Limb (tissue), 2 donors: Measurements from ENCODE around the gene IGSF22.

ENCODE experiments used
- DNase-seq, 2 donors: peaks; one replicate each; pipeline ENCODE4 v3.0.0-alpha.2; 2016; ENCODE audit errors: extremely low spot score in 2 of 2

Gene IGSF22

DNA sequence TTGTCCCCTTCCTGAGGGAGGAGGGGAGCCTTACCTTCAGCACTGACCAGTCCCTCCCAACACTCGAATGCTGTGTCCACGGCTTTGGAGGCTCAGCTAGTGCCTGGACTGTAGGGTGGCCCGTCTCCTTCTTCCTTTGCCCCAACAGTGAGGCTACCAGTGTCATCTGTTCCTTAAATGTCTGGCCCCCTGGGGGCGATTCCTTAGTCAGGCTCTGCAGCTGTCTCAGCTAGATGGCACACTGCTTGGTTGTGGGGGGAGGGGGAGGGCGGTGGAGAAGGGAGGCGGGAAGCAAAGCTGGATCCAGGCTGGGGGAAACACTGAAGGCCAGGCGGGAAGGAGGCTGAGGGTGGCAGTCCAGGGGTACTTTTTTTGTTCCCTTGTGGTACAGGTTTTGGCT, at the start of gene IGSF22:
Gene IGSF22 (minus strand): TSS at position 149 of the 400 bp plus-strand sequence. CDS start 1,952 bp downstream, outside the sequence.
- DNase-seq, result no peak

DNA sequence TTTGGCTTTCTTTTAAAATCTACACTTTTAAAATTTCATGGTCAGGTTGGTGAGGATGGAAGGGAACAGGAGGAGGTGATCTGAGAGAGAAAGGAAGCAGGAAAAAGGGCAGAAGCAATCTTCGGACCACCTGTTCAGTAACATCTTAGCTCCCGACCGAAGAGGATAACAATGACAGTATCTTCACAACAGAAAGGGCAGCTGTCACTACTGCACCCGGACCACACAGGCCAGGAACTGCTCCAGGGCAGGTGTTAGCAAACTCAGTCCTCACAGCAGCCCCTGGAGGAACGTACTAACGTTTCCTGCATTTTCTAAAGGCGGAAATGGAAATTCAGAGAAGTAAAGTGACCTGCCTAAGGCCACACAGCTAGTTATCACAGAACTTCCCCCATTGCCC, 48.8 kb upstream of the IGSF22 start:
- DNase-seq, result no peak

DNA sequence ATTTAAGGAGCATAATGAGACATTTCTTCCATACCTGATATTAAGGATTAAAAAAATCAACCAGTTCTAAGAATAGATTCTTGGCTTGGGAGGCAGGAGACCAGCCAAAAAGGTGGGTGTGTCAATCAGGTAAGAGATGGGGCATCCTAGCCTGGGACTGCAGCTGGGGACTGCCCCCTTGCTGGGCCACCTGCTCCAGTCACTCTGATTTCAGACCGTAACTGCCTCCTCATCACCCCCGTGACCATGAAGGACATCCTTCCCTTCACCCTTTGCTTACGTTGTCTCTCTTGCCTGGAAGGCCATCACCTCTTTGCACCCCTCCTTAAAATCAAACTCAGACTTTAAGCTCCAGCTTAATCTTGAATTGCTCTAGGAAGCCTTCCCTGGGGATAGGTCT, 47.7 kb upstream of the IGSF22 start:
- DNase-seq, result no peak

DNA sequence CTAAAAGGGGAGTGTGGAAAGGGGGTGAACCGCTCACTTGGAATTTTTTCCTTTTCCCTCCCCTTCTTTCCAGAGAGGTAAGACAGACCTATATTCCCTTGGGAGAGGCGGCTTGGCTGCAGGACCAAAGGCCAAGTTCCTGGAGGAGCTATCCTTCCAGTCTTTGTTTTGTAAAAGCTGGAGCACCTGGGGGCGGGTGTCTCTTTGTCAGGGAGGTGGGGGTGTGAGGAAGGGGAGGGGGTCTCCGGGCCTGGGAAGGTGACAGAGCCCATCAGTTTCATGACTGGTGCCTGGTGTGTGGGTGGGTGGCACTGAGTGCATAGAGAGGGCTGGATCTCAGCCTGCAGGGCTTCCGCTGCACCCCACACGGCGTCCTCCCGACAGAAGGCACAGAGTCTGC, 47.1 kb upstream of the IGSF22 start:
- DNase-seq, result no peak

DNA sequence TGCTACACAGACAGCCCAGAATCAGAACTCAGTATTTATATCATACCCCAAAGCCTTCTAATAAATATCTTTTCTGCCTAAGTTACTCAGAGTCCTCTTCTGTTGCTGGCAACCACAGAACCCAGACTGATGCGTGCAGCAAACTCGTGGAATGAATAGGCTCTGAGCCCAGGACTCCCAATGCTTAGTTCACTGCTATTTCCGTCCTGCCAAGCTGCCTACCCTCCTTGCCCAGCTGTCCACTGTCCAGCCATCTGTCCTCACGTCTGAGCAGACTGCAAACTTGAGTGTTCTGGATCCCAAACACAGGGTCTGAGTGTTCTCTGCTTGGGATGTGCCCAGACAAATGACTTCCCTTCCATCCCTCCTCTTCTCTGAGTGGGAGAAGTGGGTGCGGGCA, 46.2 kb upstream of the IGSF22 start:
- no peak for DNase-seq

DNA sequence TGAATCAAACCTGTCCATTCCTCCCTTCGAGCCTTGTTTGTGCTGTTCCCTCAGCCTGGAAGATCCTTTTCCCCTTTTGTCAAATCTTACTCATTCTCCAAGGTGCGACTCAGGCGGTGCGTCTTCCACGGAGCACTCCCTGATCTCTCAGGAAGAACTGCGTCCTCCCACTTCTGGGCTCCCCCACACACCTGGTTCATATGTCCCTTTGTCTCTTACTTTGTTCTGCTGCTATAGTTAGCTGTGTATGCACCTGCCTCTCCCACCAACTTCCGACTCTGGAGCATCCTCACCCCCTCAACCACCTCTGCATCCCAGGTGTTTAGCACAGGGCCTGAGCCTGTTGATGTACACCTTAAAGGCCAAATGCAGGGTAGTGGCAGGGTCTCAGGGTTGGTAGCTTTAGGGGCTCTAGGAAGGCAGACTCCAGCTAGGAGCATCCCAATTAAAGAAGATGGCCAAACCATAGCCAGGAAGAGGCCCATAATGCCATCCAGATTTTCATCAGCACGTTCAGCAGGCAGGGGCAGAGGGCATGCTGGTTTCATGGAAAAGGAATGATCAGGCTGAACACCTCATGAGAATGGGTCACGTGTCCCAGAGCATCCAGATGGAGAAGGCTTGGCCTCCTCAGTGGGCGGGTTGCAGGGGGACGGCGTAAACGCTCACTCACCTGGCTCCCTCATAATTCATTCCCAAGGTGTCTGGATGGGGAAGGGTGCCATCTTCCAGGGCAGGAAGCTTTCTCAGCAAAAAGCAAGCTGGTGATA, 45.5 kb upstream of the IGSF22 start:
- no peak for DNase-seq

DNA sequence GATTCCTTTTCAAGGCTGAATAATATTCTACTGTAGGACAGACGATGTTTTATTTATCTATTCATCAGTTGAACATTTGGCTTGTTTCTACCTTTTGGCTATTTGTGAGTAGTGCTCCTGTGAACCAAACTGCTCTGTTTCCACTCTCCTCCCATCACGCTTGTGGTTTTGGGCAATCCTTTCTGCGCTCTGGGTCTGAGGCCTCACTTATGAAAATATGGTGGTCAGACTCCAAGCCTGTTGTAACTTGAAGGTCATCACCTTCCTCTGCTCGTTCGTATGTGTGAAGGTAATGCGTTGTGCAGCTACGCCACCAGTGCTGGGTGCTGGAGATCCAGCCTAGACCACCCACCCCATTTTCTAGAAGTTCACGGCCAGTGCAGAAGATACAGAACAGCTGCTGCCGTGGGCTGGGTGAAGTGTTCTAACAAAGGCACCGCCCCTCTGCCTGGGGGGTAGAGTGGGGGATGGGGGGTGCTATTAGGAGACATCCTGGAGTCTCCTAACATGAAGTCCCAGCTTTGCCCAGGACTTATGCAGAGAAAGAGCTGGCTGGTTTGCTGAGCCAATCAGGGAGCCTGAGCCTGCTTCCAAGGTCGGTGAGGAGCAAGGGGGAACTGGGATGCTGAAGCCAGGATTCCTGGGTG, 44.6 kb upstream of the IGSF22 start:
- no peak for DNase-seq

DNA sequence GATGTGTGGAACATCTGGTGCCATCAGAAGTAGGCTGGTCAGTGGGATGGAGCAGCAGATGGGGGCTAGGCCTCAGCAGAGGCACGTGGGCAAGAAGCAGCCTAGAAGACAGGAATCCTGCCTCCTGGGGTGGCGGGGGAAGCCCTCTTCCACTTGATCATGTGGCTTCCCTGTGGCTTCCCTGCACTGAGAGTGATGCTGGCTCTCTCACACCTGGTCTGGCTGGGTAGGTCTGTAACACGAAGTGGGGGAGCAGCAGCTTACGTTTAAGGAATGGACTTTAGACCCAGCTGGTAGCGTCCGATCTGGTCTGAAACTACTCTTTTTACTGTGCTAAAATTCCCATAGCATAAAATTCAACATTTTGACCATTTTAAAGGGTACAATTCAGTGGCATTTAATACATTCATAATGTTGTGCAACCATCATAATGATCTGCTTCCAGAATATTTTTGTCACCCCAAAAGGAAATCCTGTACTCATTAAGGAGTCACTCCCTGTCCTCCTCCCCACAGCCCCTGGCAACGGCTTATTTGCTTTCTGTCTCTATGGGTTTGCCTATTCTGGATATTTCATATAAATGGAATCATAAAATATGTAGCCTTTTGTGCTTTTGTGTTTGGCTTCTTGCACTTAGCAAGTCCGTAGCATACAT, 43.9 kb upstream of the IGSF22 start:
- no peak for DNase-seq

DNA sequence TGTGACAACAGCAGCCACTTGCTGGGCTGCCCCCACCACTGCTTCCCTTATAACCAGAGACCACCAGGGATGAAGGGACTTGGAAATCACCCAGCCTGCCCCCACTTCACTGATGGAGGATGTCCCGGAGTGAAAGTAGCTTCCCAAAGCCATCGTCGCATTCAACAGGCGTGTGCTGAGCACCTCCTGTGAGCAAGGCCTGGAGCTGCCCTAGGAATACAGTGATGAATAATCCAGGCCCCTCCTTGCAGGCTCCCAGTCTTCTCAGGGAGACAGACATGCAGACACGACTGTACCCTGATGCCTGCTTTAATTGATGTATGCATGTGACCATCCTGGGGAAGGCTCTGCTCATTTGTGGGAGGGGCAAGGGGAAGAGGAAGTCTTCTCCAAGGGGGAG, 43.0 kb upstream of the IGSF22 start:
- no peak for DNase-seq

DNA sequence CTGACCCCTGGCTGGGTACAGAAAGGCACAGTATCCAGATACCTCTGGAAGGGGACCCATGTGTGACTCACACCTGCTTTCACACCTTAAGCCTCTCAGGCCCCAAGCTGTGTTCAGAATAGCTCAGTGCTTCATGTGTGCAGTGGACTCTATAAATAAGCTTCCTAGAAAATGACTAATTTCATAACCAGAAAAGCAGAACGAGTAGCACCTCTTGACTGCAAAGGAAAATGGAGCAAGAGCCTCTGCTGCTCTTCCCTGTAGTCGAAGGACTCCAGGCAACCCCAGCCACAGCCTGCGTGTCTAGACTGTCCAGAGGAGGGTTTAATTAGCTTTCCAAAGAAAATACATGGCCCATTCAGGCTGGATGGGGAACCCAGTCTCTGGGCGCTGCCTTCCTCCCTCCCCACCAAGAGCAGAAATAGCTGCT, 42.5 kb upstream of the IGSF22 start:
- no peak for DNase-seq

DNA sequence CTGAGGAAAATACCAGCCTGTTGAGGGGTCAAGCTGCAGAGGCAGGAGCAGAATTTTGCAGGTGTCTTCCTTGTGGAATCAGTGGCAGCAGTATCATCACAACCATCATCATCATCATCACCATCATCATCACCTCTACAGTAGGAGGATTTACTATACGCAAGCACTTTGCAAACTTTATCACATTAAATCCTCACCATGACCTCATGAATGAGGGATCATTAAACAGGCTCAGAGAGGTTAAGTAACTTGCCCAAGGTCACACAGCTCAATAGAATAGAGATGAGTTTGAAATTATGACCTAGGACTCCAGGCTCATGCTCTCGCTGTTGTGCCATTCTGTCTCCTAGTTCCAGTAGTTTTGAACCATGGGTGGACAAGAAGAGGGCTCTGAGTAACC, 40.0 kb upstream of the IGSF22 start:
- no peak for DNase-seq

DNA sequence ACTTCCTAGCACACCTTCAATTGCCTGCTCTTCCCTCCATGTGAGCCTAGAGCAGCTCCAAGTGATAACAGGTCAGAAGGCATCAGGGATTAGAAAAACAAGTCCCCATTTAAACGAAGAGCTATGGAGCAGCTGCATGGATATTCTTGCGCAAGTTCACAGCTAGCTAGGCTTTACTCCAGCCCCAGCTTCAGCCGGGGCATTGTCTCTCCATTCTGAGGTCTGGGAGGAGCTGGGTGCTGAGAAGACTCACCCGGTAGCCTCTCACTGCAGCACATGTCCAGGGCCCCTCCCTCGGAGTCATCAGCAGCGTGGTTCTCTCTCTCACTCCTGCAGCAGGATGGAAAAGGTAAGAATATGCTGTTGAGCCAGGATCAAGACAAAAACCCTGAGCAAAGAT, 39.6 kb upstream of the IGSF22 start:
- DNase-seq, result no peak

DNA sequence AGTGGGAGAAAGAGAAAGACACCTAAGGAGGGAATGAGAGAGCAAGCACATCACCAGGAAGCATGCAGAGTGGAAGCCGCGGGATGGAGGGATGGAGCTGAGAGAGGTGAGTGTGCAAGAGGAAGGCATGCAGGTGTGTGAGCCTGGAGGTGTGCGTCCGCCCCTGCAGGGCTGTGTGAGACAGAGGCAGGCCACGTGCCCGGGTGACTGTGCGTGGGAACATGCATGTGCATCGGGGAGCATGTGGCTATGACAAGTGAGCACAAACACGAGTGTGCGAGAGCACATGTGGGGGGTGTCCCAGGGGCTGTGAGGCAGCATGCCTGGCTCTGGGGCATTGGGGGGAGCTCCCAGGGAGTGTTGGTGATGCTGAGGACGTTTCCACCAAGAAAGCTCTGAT, 35.8 kb upstream of the IGSF22 start:
- DNase-seq, result no peak

DNA sequence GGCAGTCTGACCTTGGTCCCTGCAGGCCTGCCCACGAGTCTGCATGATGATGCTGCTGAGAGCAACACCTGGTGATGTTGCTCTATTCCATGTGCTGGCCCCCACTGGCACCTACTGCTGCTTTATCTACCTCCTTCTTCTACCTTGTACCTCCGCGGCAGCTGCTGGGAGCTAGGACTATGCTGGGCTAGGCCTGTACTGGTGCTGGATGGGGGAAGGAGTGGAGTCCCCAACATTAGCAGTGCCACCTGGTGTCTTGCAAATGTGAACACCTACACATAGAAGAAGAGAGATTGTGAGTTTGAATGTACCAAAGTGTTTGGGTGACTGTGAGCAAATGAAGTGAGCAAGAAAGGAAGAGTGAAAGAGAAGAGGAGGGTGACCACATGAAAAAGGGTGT, 35.2 kb upstream of the IGSF22 start:
- no peak for DNase-seq

DNA sequence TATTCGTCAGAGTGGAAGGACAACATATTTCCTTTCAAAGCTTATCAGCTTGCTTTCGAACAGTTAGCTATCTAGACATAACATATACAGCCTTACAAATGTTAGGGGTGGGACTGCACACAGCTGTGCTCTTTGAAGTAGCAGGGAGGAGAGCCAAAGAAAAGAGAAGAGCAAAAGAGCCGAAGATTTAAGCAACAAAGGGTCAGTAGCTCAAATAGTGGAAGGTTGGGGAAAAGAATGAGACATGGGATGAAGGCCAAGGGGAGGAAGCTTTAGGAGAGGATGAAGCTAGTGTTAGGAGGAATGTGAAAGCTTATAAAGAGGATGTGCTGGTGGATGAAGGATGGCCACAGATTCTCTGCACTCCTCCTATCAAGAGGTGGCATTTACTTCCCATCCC, 31.8 kb upstream of the IGSF22 start:
- no peak for DNase-seq

DNA sequence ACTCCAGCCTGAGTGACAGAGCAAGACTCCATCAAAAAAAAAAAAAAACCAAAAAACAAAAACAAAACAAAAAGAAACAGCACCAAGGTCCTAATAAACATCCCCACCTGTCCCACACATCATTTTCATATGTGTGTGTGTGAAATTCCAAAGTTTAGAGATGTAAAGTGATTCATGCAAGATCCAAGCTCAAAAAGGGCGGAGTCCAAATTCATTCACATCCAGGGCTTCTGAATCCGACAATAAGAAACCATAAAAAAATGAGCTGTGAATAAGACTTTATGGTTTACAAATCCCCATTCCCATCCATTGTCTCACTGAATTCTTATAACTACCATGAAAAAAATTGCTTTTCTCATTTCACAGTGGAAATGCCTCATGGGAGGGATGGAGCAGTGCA, 30.9 kb upstream of the IGSF22 start:
- no peak for DNase-seq

DNA sequence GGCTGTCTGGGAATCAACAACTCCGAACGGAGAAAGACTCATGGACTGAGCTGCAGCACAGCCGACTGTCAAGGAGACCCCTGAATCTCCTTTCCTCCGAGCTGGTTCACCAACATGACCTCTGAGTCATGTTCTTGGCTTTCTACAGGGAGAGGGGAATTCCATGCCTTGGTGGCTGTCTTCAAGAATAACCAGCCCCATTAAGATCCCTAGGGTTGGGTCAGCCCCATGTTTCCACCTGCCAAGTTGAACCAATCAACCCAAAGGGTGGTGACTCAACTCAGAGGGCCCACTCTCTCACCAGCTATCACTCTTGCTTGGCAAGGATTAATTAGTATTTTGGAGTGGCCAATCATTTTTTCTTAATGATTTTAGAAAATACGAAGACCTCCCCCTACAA, 28.3 kb upstream of the IGSF22 start:
- no peak for DNase-seq

DNA sequence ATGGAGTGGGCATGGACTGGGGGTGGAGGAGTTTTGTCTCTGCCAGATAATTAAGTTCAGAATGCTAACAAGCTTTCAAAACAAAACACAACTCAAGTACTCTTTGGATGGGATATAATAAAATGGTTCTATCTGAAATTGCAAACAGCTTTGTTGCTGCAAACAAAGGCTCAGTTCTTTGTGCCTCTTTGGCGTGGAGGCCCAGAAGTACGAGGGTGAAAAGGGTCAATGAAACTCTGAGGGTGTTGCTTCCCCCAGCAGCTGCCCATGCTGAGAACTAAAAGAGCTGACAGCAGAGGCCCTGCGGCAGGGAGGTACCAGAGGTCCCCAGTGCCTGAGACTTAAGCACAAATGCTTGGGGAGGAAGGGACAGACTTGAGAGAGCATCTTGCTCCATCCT, 26.5 kb upstream of the IGSF22 start:
- no peak for DNase-seq

DNA sequence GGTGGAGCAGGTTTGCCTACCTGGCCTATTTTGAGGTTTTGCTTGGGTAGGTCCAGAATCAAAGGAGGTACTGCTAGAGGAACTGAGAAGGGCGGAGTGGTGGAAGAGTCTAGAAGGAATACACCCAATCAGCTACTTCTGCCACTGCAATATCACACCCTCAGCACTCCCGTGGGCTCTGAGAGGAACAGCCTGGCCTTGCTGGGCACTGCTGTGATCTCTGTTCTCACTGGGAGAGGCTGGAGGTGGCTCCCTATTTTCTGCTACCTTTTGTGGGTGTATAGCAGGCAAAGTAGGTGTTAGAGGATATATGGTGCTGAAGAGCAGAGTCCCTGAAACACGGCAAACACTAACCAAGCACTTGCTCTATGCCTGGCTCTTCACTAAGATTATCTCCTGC, 25.0 kb upstream of the IGSF22 start:
- DNase-seq, result no peak

DNA sequence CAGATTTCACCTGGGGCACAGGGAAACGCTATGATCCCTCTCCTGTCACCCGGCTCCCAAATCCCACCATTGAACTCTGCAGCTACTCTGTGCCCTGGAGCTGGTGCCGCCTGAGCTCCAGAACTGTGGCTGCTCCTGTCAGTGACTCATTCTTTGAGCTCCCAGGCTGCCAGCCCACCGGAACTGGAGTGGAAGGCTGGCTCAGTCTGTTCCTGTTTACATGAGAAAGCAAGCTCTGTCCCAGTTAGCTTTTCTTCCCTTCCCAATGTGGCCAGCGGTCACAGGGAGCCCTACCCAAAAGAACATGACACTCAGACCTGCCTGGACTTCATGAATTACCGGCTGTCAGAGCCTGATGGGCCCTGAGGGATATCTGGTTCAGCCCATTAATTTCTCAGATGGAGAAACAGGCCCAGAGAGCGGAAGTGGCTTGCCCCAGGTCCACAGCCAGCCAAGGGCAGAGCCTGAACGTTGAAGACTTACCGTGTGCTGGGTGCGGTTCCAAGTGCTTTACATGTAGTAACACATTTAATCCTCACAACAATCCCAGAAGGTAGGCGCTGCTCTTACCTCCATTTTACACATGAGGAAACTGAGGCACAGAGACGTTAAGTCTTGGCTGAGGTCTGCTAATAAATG, 23.8 kb upstream of the IGSF22 start:
- no peak for DNase-seq

DNA sequence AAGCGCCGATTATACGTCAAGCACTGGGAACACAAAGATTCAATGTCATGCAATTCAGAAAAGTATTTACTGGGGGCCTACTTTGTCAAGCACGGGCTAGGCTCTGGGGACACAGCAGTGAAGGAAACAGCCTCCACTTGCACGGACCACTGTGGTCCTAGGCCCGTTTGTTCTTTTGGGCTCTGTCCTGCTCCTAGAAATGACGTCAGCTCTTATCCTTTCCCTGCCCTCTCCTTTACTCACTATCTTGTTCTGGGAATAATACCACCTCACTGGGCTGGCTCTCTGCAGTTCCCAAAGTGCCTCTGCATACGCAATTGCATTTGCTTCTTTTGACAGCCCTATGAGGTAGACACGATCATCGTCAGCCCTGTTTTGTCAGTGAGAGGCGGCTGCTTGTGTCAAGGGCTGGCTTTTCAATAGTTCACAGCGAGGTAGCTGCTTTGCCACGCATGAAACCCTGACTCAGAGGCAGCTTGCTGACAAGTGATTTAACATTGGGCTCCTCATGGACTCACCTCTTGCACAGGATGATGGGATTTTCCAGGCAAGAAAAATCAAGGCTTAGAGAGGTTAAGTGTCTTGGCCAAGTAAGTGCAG, 22.9 kb upstream of the IGSF22 start:
- DNase-seq, result no peak

DNA sequence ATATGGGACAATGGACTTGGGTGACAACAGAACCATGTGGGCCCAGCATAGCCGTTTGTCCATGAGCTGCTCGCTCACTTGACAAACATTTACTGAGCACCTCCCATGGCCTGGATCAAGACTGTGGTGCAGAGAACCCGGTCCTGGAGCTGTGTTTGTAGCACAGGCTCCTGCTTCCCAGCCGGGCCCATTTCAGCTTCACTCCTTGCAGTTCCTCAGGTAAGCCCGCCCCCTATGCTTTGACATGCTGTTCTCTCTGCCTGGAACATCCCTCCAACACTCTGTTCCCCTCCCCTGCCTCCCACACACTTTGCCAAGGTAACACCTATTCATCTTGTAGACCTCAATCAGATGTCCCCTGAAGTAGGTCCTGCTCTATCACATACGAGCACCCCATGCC, 19.3 kb upstream of the IGSF22 start:
- no peak for DNase-seq
